ENCODE data around the gene TRPM3. TPM values are rescaled to one million over a fixed set of nuclear protein-coding genes. Genes with fewer than 3 reads are reported as not detected.

Gene TRPM3
- total and polyA plus RNA-seq, 2 experiments from 2014 or later: 0.24 TPM; not detected in 1

GRCh38 chr9:70495514-70495913 lies 625.9 kb downstream of the TRPM3 start:
- DNase-seq (ENCODE audit: low read depth in 1 of 2, low spot score in 1 of 2): no peak
- Histone ChIP-seq H3K27ac (no peak overlapping the region), H3K36me3 (no peaks in the 10 kb centered on the region), H3K27me3 (no peaks in the 10 kb centered on the region), H3K4me3 (no peak overlapping the region), H3K9me3 (ENCODE audit: low read depth) (no peaks in the 10 kb centered on the region), H3K4me1 (ENCODE audit: low read depth) (no peaks in the 10 kb centered on the region)
- TF ChIP-seq CTCF (IDR thresholded peaks at IDR 0.05; ENCODE audit: low read depth, low read length): no peak

GRCh38 chr9:70494221-70494620 lies 627.2 kb downstream of the TRPM3 start:
- H3K9me3 ChIP-seq (ENCODE audit: low read depth): no peaks in the 10 kb centered on the region
- H3K27ac ChIP-seq: no peak overlapping the region
- no peak for DNase-seq (ENCODE audit: low read depth in 1 of 2, low spot score in 1 of 2)
- no peaks in the 10 kb centered on the region for H3K36me3 ChIP-seq
- no peak for TF ChIP-seq CTCF (IDR thresholded peaks at IDR 0.05; ENCODE audit: low read depth, low read length)
- no peaks in the 10 kb centered on the region for H3K4me1 ChIP-seq (ENCODE audit: low read depth)
- no peak overlapping the region for H3K4me3 ChIP-seq
- no peaks in the 10 kb centered on the region for H3K27me3 ChIP-seq

GRCh38 chr9:70493029-70493428 lies 628.4 kb downstream of the TRPM3 start:
- Histone ChIP-seq H3K4me1 (ENCODE audit: low read depth) (no peaks in the 10 kb centered on the region), H3K27ac (no peak overlapping the region), H3K36me3 (no peaks in the 10 kb centered on the region), H3K4me3 (no peak overlapping the region), H3K9me3 (ENCODE audit: low read depth) (no peaks in the 10 kb centered on the region), H3K27me3 (no peaks in the 10 kb centered on the region)
- DNase-seq (ENCODE audit: low read depth in 1 of 2, low spot score in 1 of 2): peak in 1 of 2 donors; percentile 69
- TF ChIP-seq CTCF (IDR thresholded peaks at IDR 0.05; ENCODE audit: low read depth, low read length): no peak

- H3K4me1 ChIP-seq (ENCODE audit: low read depth): no peaks in the 10 kb centered on the region
- H3K27me3 ChIP-seq: no peaks in the 10 kb centered on the region
- DNase-seq (ENCODE audit: low read depth in 1 of 2, low spot score in 1 of 2): no peak
- TF ChIP-seq CTCF (IDR thresholded peaks at IDR 0.05; ENCODE audit: low read depth, low read length): no peak
- no peak overlapping the region for H3K4me3 ChIP-seq
- H3K27ac ChIP-seq: no peak overlapping the region
- H3K36me3 ChIP-seq: no peaks in the 10 kb centered on the region
- H3K9me3 ChIP-seq (ENCODE audit: low read depth): no peaks in the 10 kb centered on the region
Measured at GRCh38 chr9:70492319-70492777, 629.1 kb downstream of the TRPM3 start.

- no peaks in the 10 kb centered on the region for H3K36me3 ChIP-seq
- TF ChIP-seq CTCF (IDR thresholded peaks at IDR 0.05; ENCODE audit: low read depth, low read length): no peak
Measured at GRCh38 chr9:70491426-70492318, 629.7 kb downstream of the TRPM3 start.

More at GRCh38 chr9:70491426-70492318, 629.7 kb downstream of the TRPM3 start:
- H3K9me3 ChIP-seq (ENCODE audit: low read depth): no peaks in the 10 kb centered on the region
- DNase-seq (ENCODE audit: low read depth in 1 of 2, low spot score in 1 of 2): peak in 1 of 2 donors; percentile 68
- no peak overlapping the region for H3K4me3 ChIP-seq
- H3K27me3 ChIP-seq: no peaks in the 10 kb centered on the region
- H3K27ac ChIP-seq: no peak overlapping the region
- no peaks in the 10 kb centered on the region for H3K4me1 ChIP-seq (ENCODE audit: low read depth)
